Stimulated activated CD4-positive, alpha-beta T cell treated with anti-CD3 and anti-CD28 coated beads, Interleukin-4, amount 100 ng/mL, for 4 hours (primary cell): ENCODE results near the gene RALGPS1.
A peak's percentile ranks its signal among the peaks of the same experiment; 100 is the strongest.

ENCODE experiments used
- DNase-seq, 2 experiments: peaks; one replicate each; pipeline ENCODE4 v3.0.0-alpha.2; 2020

RALGPS1 gene

DNA sequence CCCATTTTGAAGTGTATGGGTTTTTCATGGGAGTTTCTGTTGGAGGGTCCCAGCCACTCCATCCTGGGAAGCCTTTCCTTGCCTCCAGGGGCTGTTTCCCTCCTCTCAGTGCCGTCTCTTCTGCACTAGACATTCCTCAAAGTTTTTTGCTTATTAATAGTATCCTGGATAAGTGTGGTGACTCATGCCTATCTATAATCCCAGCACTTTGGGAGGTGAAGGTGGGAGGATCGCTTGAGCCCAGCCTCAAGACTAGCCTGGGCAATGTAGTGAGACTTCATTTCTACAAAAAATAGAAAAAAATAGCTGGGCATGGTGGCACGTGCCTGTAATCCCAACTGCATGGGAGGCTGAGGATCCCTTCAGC is 43.1 kb downstream of the RALGPS1 start:
- no peak for DNase-seq

DNA sequence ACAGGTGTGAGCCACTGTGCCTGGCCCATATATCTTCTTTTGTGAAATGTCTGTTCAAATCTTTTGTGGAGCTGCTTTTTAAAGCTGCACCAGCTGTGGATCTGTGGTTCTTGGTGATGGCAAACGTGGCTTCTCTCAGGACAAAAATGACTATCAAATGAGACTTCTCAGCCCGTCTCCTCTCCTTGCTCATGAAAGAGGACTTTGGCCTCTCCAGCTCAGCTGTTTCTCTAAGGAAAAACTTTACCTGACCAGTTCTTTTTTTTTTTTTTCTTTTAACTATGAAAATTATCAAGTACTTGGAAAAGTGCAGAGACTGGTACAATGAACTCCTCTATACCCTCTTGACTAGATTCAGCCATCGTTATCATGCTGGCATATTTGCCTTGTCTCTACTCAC is 44.8 kb downstream of the RALGPS1 start:
- no peak for DNase-seq

DNA sequence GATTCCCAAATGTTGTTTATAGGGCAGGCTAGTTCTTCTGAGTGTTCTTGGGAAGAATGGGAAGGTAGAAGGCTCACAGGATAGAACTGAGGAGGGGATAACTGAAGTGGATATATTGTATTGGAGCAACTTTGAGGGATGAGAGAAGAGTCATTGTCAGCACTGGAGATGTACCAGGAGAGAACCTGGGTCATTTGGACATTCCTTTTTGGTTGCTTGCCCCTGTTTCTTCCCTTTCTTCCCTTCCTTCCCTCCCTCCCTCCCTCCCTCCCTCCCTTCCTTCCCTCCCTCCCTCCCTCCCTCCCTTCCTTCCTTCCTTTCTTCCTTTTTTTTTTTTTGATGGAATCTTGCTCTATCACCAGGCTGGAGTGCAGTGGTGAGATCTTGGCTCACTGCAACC is 45.3 kb downstream of the RALGPS1 start:
- no peak for DNase-seq

DNA sequence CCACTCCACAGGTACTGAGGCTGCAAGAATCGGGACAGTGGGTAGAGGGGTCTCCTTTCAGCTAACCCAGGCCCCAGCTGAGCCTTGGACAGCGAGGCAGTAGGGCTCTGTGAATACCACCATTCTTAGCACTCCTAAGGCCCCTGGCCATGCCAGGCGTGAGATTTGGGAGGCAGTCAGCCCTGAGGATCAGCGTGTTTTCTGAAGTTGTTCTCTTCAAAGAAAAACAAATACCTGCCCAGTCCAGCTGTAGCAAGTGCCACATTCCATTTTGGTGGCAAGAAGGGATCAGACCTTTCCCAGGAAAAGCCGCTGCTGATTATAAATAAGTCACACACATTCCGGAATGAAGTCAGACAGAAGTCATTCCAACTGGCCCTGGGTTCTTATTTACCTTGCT is 47.8 kb downstream of the RALGPS1 start:
- no peak for DNase-seq

DNA sequence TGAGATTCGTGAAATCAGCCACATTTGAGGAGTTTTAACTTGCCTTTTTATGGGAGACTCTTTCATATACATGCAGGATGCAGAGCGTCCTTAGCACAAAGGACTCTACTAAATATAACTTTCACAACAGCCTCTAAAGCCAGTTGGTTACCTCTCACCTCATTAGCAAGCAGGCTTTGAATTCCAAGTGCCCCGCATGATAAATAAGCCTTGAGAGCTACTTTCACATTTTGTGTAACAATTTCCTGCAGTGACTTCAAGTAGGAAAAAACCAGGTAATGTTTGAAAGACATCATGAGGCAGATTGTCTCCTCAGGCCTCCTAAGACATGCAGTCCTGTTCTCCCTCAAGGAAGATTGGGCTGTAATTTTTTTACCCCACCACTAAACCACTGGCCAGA is 50.5 kb downstream of the RALGPS1 start:
- no peak for DNase-seq

DNA sequence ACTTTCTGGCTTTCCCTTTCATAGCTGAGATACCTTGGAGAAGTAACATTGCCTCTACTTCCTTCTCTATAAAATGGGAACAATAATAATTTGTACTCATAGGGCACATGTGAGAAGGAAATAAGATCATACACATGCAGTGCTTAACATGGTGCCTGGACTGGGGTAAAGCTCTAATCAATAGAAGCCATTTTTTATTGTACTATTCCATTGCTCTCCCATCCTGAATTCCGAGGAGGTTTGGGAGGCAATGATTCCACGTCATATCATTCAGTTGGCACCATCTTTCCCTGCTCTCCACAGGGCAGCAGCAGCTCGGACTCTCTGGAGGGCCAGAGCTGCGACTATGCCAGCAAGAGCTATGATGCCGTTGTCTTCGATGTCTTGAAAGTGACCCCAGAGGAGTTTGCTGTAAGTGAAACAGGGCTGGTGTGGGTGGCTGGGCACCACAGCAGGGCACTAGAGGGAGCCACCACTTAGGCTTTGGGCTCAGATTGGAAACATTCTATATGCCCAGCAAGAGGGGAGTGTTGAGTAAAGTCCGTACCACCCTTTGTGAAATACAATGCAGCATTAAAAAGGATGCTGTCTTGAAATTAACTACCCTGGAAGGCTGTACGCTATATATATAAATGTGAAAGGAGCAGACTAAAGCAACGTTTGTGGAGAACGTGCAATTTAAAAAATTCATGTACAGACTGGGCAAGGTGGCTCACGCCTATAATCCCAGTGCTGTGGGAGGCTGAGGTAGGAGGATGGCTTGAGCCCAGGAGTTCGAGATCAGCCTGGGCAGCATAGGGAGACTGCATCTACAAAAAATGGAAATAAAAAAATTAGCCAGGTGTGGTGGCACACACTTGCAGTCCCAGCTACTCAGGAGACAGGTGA is 51.2 kb downstream of the RALGPS1 start:
- peak; percentile 31 to 36 for DNase-seq

DNA sequence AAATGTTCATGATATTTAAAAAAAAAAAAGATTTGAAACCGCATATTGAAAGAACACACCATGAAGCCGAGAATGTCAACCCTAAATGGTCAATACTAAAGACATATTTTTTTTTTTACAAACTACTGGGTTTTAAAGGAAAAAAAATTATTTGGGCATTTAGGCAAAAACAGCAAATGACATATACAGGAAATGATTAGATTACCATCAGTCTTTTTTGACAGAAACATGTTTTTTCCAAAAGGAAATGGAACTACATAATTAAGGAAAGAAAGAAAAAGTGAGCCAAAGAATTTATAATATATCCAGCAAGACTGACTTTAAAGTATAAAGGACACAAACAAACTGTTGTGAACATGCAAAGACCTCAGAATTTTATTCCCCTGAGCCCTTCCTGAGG is 56.7 kb downstream of the RALGPS1 start:
- no peak for DNase-seq

DNA sequence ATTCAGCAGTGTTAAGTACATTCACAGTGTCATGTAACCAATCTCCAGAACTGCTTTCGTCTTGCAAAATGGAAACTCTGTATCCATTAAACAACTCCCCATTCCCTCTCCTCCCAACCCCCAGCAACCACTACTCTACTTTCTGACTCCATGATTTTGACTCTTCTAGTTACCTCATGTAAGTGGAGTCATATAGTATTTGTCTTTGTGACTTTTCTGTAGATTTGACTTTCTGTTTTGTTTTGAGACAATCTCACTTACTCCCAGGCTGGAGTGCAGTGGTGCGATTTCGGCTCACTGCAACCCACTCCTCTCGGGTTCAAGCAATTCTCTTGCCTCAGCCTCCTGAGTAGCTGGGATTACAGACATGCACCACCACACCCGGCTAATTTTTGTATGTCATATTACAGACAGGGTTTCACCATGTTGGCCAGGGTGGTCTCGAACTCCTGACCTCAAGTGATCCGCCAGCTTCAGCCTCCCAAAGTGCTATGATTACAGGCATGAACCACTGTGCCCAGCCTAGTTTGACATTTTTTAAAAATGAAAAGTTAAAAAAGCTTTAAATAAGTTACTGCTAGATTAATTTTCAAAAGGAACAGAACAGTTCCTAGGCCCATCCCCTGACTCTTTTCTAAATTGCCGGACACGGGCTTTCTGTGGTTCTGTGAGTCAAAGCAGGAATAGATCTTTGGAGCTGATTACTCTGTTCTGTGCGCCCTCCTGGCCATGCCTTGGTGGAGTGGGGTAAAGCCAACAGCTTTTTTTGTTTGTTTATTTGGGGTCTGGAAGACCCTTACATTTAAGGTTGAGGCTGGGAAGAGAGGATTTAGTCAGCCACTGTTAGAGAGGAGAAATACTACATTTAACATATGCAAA is 59.3 kb downstream of the RALGPS1 start:
- no peak for DNase-seq

DNA sequence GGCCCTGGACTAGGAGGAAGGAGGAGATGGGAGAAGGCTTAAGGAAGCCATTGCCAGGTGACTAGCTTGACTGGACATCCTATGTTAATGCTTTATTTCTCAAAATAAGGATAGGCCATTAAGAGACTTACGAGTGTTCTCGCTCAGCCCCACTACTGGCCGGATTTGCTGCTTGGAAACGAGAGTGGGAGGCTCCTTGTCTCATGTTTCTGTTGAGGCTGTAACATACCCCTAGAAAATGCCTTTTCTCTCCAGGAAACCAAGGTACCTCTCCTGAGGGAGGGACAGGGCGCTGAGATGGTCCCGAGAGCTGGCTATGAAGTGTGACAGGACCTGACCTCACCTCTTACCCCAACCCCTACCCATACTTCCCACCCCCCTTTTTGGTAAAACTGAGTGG is 60.0 kb downstream of the RALGPS1 start:
- no peak for DNase-seq

DNA sequence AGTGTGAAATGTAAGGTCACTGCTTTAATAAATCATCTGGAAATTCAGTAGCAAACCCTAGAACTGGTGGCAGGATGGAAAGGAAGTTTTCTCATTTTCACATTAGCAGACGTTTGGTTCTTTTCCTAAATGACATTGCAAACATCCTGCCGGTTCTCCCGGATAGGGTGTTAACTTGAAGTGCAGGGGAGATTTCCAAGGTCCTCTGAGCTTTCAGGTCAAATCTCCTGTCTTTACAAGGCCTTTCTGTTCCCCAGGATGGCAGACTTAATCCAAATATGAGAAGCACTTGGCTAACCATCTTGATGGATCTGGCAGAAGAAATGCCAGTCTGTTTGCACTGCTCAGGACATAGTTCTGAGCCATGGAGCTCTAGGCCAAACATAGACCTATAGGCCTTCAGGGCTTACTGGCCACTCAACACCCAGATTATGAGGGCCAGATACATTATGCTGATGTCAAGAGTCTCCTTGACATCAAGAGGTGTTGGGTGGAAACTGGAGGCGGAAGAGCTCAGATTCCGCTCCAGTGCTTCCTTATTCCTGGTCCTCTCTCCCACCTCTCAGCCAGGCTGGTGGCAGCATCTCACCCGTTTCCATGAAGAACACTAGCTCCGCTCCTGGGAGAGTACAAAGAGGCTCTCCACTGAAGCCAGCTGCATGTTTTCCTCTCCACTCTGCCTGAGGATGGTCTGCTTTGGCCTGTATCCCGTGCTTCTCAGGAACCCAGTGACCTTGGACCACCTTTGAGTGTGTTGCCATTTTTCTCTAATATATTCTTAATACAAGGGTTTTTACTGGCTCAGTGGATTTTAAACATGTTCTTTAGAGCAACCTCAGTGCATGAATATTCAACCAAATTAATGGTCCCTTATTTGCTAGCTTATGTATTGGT is 61.0 kb downstream of the RALGPS1 start:
- DNase-seq = no peak

DNA sequence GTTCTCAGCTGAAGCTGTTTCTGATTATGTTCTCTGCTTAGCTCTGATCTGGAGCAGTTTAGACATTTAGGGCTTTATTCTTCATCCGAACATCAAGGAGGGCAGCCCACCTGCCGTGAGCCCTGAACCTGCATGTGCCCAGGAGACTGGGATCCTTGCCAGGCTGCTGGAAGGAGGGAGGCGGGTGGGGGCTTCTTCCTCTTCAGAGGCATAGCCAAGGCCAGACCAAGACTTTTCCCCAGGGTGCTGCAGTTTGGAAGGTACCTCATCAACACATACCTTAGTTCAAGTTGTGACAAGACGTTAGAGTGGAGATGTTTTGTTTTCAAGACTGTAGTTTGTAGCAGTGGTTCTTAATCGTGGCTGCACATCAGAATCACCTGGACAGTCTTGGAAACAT is 64.9 kb downstream of the RALGPS1 start:
- no peak for DNase-seq

DNA sequence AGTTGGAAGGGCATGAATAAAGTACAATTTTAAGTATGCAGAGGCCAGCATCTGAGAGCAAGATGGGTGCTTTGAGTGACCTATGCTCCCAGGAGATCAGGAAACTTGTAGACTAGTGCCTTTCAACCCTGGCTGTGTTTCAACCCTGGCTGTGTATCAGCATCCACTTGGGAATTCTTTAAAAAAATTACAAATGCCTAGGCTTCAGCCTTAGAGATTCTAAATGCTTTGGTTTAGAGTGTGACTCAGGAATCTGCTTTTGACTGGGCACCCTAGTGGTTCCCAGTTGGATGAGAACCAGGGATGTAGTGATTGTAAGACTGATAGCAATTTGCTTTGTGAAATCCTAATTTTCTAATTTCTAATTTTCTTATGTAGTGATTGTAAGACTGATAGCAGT is 65.6 kb downstream of the RALGPS1 start:
- DNase-seq = no peak

DNA sequence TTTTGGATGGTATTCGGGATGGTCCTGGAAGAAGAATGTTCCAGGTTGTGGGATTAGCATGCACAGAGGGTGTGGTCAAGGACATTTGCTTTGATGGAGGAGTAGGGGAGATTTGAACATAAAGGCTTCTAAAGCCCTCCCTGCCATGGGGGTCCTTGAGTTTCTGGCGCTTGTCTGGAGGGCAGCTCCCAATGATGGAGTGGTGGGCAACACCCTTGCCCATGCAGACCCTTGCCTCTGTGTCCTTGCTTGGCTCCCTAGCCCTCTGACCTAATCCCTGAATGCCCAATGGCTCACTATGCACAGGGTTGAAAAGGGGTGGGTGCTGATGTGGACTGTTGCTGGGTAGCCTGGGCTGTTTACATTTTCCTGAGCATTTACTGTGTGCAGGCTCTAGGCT is 66.6 kb downstream of the RALGPS1 start:
- DNase-seq = no peak

DNA sequence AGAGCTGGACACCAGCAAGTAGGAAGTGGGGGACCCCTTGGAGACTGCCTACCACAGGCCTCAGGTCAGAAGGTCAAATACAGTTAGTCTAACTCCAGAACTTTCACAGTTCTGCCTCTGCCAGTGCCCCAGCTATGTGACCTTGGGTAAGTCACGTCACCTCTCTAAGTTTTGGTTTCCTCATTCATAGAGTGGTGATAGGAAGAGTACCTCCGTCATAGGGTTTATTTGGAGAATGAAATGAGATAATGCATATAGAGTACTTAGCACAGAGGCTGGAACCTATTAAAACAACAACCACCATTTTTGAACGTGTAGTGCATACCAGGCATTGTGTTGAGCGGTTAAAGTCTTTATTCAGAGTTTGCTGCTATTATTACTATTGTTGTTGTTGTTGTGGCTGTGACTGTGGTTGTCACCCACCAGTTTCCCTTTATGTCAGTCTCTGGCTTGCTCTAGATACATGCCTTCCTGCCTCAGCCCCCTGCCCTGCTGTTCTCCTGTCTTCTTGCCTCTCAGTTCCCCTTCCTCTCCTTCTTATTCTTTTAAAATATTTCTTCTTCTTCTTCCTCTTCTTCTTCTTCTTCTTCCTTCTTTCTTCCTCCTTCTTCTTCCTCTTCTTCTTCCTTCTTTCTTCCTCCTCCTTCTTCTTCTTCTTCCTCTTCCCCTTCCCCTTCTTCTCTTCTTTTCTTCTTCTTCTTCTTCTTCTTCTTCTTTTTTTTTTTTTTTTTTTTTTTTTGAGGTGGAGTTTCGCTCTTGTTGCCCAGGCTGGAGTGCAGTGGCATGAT is 67.8 kb downstream of the RALGPS1 start:
- no peak for DNase-seq

DNA sequence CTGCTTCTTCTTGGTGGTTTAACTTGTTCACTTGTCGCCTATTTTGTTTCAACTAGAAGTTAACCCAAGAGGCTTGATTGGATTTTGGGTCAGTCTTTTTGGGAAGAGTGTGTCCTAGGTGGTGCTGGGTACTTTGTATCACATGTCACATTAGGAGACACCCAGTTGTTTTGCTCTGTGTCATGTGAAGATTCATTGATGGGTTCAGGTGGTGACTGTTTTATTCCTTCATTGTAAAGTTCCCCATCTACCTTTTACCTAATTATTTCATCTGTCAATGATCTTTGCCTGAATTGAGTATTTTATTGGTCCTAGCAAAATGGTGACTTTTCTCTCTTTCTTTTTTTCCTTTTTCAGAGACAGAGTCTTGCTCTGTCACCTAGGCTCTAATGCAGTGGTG is 69.2 kb downstream of the RALGPS1 start:
- DNase-seq = no peak

DNA sequence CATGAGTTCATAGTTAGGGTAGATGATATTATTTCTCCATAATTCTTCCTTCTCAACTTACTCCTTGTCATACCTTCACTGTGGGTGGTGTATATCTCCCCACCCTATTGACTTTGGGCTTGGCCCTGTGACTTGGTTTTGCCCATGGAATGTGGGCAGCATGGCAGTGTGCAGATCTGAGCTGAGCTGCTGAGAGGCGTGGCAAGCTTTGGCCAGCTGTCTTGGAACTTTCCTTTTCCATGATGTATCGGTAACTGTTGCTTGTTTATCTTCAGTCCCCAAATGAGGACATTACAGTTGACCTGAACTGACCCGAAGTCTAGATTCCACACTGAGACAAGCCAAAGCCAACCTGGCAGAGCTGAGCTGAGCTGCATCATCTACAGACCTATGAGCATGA is 70.4 kb downstream of the RALGPS1 start:
- DNase-seq = no peak

DNA sequence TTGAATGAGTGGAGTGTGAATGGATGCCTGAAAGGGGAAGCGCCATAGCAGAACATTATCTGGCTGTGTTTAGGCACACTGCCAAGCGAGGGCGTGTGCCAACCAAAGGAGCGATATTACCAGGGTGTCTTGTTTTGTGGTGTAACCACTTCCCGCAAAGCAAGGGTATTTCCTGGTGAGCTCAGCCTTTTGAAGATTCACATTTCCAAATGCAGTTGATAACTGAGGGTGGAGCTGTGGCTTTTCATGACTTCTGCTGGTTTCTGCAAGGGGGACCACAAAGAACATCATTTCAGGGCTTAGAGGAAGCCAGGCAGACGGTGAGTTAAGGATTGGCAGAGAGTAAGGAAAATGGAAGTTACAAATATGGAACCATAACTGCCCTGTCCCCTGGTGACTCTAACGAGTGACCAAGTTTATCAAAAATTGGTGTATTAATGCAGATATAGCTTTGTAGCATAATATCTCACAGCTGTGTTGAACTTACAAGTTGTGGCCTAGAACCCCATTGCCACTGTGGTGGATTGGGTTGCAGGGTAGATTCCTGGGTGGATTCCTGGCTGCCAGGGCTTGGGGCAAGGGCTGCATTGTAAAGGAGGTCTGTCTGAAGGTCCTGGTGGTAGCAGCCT is 71.4 kb downstream of the RALGPS1 start:
- peak; percentile 65 to 84 for DNase-seq

DNA sequence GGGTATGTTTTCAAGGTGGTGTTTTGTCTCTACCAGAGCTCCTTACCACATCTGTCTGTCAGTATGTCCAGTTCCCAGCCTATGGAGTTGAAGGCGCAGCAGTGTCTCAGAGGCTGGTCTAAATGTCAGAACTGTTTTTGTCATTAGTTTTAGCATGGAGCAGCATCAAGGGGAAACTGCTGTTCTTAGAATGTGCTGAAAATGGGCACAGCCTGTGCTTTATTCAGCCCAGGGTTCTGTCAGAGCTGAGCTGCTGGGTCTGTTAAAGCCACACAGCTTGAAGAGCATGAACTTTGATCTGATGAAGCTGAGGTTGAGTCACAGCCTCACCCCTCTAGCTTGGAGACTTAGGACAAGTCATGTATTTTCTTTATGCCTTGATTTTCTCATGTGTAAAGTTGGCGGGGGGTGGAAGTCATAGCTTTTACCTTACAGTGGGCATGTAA is 71.9 kb downstream of the RALGPS1 start:
- DNase-seq = peak in 1 of 2 experiments; percentile 40

DNA sequence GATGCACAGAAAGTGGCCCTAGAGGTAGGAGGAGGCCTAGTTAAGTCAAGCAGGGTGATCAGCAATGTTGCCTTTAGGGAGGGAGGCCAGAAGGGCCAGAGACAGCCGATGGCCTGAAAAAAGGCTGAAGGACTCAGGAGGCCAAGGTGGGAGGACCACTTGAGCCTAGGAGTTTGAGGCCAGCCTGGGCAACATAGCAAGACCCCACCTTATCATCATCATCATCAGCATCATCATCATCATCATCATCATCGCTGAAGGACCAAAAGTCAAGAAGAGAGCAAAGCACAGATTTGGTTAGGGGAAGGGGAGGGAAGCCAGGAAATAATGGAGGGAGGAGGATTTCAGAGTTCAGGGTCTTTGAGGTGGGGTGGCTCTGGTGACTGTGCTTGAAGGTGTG is 74.3 kb downstream of the RALGPS1 start:
- no peak for DNase-seq

DNA sequence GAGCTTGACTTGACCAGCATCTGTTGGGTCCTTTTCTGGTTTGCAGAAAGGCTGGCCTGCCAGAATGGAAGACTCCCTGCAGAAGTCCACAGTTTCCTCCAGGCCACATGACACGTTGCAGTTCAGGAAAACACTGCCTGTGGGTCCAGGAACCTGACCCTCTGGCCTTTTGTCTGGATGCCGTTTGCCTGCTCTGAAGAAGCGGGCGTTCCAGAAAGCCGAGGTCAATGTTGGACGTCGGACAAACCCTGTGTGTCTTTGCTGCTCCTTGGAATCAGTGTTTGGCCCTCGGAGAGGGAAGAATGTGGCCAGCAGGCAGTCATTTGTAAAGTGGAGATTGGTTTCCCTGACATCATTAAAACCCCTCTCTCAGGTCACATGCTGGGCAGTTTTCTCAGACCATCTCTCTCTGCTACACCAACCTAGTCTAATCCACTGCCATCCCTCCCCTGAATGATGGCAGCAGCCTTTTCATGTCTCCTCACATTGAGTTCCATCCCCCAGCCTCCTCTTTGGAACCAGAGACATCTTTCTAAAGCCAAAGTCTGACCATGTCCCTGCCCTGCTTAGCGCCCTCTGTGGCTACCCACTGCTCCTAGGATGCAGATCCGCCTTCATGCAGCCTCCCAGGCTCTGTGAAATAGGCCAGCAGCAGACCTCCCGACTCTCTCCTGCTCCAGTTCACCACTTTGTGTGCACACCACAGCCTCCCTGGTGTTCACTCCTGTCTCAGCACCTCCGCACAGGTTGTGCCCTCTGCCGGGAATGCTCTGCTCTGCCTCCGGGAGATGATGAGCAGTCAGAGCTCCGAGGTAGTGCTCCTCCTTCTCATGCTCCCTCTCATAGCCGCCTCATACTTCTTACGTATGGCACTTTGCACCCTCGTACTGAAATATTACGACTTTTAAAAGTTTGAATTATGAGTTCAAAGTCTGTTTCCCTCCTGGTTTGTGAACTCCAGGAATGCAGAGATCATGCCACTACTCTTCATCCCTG is 75.6 kb downstream of the RALGPS1 start:
- no peak for DNase-seq
